ENCODE results near the gene FSCN2. TPM values are rescaled to one million over a fixed set of nuclear protein-coding genes. Genes with fewer than 3 reads are reported as not detected.

Gene FSCN2
- total RNA-seq, 1 experiment from 2014 or later, result 1.6 TPM

- H4K20me1 ChIP-seq (ENCODE audit: control insufficient read depth, insufficient read depth, insufficient read length), result no peaks in the 10 kb centered on the region
- H3K4me2 ChIP-seq (ENCODE audit: insufficient read depth, insufficient read length, low read length), result no peak overlapping the region
- Mint-ChIP-seq H3K36me3 (ENCODE audit: insufficient read depth in 1 of 3, low read depth in 3 of 3) (peaks cover 3 to 8% (median 4%) of the 10 kb centered on the region in 3 experiments; a peak in 6 of 7 replicates), H3K9me3 (peaks cover 0 to 2% of the 10 kb centered on the region in 2 experiments; a peak in 2 of 5 replicates), H3K4me1 (peaks cover 21 to 25% of the 10 kb centered on the region in 2 experiments), H3K27me3 (ENCODE audit: low read depth) (peaks cover 29% of the 10 kb centered on the region), H3K4me3 (peak overlapping the region; percentile 48 to 80; a peak in 3 of 5 replicates), H3K27ac (no peak overlapping the region)
- TF ChIP-seq CTCF (conservative IDR thresholded peaks at IDR 0.05), result no peak
- no peak overlapping the region for H3K23ac ChIP-seq (ENCODE audit: insufficient read length, low read depth, low read length)
- H2BK5ac ChIP-seq (ENCODE audit: insufficient read length, low read length), result no peak overlapping the region
- H2BK20ac ChIP-seq (ENCODE audit: low read depth, low read length, poor library complexity, severe bottlenecking), result no peak overlapping the region
- no CpG with 5 or more reads among the region's 9 CpGs for WGBS (ENCODE audit: extremely low coverage, insufficient read length, low lambda C conversion rate)
- no peak overlapping the region for H3K56ac ChIP-seq (ENCODE audit: insufficient read length, low read depth, low read length)
- no peaks in the 10 kb centered on the region for H3K9me3 ChIP-seq (ENCODE audit: control insufficient read depth, low read depth, low read length)
- no peak overlapping the region for H2BK15ac ChIP-seq (ENCODE audit: low read depth, low read length)
- H4K8ac ChIP-seq (replicated peaks; ENCODE audit: insufficient read length, low read depth, low read length), result no peak overlapping the region
- no peak overlapping the region for H4K5ac ChIP-seq (ENCODE audit: insufficient read length, low read depth, low read length)
- no peak overlapping the region for H2AFZ ChIP-seq (ENCODE audit: low read length)
- H3K79me1 ChIP-seq (ENCODE audit: insufficient read depth, low read depth, low read length, poor library complexity, severe bottlenecking), result peaks cover 2% of the 10 kb centered on the region
- H2BK120ac ChIP-seq (ENCODE audit: low read depth, low read length, poor library complexity, severe bottlenecking), result no peak overlapping the region
- H3K14ac ChIP-seq (ENCODE audit: insufficient read depth, low read length), result no peak overlapping the region
- H3K18ac ChIP-seq (ENCODE audit: insufficient read length, low read depth, low read length), result no peak overlapping the region
- H3K9ac ChIP-seq (ENCODE audit: extremely low read depth, insufficient read length, low read length), result no peak overlapping the region
- no peaks in the 10 kb centered on the region; the same call in 1 of the 2 replicates for H3K27me3 ChIP-seq (ENCODE audit: insufficient read depth, low read length)
- no peak overlapping the region for H3K27ac ChIP-seq (ENCODE audit: insufficient read length, low read depth, low read length)
- no peak for DNase-seq
- peaks cover 10% of the 10 kb centered on the region; the same call in 1 of the 2 replicates for H3K79me2 ChIP-seq (ENCODE audit: insufficient read depth, low read length)
- peaks cover 30% of the 10 kb centered on the region for H3K23me2 ChIP-seq (ENCODE audit: insufficient read length, low read depth, low read length, poor library complexity, severe bottlenecking)
- H3T11ph ChIP-seq (ENCODE audit: low read length), result no peak overlapping the region
- no peak overlapping the region for H3K4ac ChIP-seq (ENCODE audit: low read depth, low read length)
- H3K4me1 ChIP-seq (ENCODE audit: insufficient read depth, low read length), result peaks cover 4% of the 10 kb centered on the region; the same call in 1 of the 2 replicates
- H2BK12ac ChIP-seq (ENCODE audit: insufficient read length, low read depth, low read length), result no peak overlapping the region
- no peak overlapping the region for H2AK5ac ChIP-seq (ENCODE audit: insufficient read length, low read length)
- no peak overlapping the region for H4K91ac ChIP-seq (ENCODE audit: insufficient read length, low read depth, low read length)
Measured at GRCh38 chr17:81517009-81517338, 11.2 kb upstream of the FSCN2 start.
